ENCODE results near the gene CLECL1.

DNA sequence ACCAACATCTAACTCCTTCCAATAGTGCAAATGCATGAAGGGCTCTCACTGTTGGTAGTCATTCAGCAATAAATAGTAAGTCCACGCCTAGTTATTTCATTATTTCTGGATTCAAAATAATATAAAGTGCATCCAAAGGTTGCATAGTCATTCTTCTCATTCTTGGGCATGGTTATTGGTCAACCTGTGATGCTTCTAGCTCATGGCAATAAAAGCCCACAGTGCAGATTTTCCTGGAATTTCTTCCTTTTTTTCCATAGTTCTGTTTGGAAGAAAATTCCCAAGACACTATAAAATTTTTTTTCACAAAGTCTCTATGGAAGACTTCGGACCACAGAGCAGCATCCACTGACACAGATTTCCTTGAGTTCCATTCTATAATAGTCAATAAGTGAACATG lies 20.2 kb upstream of the CLECL1 start:
- TF ChIP-seq POLR2AphosphoS5 (IDR thresholded peaks at IDR 0.05; ENCODE audit: low read depth, low read length) (no peak), POLR2A (IDR thresholded peaks at IDR 0.05; ENCODE audit: low read depth, low read length) (no peak)
